Activated naive CD8-positive, alpha-beta T cell treated with anti-CD3 and anti-CD28 coated beads, Interleukin-2, amount 50 U/mL, for 24 hours (primary cell): Measurements from ENCODE around the gene LTBP3.

Source experiments
- ATAC-seq: fragments of 150-1000 bp; cut with Tn5 transposase; one replicate; pipeline ENCODE4 v1.10.0; 2021
- DNase-seq: peaks from one replicate; pipeline ENCODE4 v3.0.0; 2021
- H3K27ac Mint-ChIP-seq: one replicate; pipeline ENCODE4 v1.8.0; 2021; ENCODE audit warnings: mild to moderate bottlenecking, mixed read lengths
- H3K27me3 Mint-ChIP-seq: one replicate; pipeline ENCODE4 v1.8.0; 2021; ENCODE audit warnings: mixed read lengths
- H3K36me3 Mint-ChIP-seq: one replicate; pipeline ENCODE4 v1.8.0; 2021; ENCODE audit warnings: low read depth, mixed read lengths
- H3K4me1 Mint-ChIP-seq: one replicate; pipeline ENCODE4 v1.8.0; 2021; ENCODE audit warnings: mixed read lengths
- H3K4me3 Mint-ChIP-seq: one replicate; pipeline ENCODE4 v1.8.0; 2021; ENCODE audit warnings: mild to moderate bottlenecking, moderate library complexity, mixed read lengths
- H3K9me3 Mint-ChIP-seq: one replicate; pipeline ENCODE4 v1.8.0; 2021; ENCODE audit warnings: mixed read lengths

LTBP3 gene

DNA sequence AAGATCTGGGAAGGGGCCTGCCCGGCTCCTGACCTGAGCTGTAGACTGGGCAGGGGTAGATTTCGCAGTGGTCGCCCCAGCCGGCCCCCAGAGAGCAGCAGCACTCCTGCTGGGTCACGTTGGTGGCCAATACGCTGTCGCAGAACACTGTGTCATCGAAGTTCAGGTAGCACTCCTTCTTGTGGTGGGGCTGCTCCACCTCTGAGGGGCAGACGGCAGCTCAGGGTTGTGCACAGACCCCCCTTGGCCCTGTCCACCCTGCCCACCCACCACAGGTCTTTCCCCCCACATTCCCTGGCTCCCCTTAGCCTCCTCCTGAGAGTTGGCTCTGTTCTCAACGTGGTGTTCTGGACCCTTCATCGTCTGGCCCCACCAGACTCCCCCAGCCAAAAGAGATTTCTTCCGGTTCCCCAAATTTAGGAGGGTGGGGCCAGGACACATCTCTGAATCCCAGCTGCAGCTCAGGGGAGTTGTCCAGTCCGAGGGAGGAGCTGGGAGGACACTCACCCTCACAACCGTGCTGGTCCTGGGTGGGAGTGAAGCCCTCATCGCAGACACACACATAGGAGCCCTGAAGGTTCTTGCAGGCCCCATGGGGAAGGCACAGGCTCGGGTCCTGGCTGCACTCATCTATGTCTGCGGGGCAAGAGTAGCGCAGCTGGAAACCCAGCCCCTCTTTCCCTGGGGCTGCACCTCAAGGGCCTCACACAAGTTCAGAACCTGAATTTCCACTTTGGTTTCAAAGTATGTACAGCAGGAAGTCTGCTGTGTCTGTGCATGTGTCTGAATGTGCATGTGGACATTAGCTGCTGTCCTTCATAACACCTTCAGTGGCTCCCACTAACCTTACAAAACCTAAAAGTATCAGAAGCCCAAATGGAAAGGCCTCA is 16.8 kb downstream of the LTBP3 start:
- peak overlapping the region; percentile 78 for H3K4me3 Mint-ChIP-seq
- peaks cover 30% of the 10 kb centered on the region for H3K4me1 Mint-ChIP-seq
- H3K27ac Mint-ChIP-seq: peak overlapping the region; percentile 74
- no peak for ATAC-seq
- DNase-seq: no peak
- no peaks in the 10 kb centered on the region for H3K27me3 Mint-ChIP-seq
- H3K36me3 Mint-ChIP-seq: peaks cover 4% of the 10 kb centered on the region
- no peaks in the 10 kb centered on the region for H3K9me3 Mint-ChIP-seq

DNA sequence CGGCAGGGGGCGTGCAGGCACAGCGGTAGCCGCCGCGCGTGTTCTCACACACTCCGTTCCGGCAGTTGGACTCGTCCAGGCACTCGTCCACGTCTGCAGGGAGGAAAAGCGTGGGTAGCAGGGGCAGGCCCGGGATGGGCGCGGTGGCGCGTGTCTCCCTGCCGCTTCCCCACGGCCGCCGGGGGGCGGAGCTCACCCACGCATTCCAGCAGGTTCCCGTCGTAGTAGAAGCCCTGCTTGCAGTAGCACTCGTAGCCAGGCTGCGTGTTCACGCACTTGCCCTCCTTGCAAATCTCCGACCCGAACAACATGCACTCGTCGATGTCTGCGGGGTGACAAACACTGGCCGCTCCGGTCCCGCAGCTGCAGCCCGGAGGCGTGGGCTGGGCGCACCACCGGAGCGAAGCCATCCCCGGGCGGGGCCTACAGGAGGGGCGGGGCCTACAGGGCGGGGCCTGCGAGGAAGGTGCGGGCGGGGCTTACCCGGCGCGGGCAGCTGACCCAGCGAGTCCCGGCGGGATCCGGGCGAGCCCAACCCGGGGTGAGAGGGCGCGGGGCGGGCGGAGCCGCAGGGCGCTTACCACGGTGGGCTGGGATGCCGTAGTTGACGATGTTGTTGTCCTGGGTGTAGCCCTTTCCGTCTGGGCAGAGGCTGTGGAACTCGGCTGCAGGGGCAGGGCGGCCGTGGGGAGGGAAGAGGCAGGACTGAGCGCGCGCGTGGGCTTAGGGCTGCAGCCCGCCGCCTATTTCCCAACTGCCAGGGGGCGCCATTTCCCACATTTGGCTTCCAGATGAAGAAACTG is 17.7 kb downstream of the LTBP3 start:
- Mint-ChIP-seq H3K27ac (peak overlapping the region; percentile 74), H3K9me3 (no peaks in the 10 kb centered on the region), H3K27me3 (no peaks in the 10 kb centered on the region)

DNA sequence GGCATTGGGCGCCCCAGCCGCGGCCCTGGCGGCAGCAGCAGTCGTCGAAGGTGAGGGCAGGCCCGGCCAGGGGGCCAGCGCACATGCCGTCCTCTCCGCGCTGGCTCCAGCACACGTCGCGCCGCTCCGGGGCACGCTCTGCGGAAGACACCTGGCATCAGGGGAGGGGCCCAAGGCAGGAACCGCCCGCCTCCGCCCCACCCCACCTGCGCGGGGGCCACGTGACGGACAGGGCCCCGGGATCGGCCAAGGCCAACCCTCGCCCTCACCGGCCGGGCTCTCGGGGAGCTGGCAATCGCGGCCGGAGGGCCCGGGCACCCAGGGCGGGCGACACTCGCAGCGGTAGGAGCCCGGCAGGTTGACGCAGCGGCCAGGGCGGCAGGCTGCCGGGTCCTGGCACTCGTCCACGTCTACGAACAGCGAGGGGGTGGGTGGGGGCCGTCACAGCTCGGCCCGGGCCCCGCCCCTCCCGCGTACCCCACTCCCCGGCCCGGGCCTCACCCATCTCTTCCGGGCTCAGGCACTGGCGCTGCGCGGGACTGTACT is 18.3 kb downstream of the LTBP3 start:
- Mint-ChIP-seq H3K9me3 (no peaks in the 10 kb centered on the region), H3K4me1 (peaks cover 18% of the 10 kb centered on the region), H3K4me3 (peak overlapping the region; percentile 78), H3K27ac (peak overlapping the region; percentile 74), H3K36me3 (peaks cover 5% of the 10 kb centered on the region), H3K27me3 (no peaks in the 10 kb centered on the region)
- peak; percentile 74 for ATAC-seq
- no peak for DNase-seq

More for the DNA sequence above, 17.7 kb downstream of the LTBP3 start:
- peak; percentile 87 for ATAC-seq
- peaks cover 24% of the 10 kb centered on the region for H3K4me1 Mint-ChIP-seq
- peaks cover 5% of the 10 kb centered on the region for H3K36me3 Mint-ChIP-seq
- H3K4me3 Mint-ChIP-seq: peak overlapping the region; percentile 78
- peak; percentile 96 for DNase-seq

DNA sequence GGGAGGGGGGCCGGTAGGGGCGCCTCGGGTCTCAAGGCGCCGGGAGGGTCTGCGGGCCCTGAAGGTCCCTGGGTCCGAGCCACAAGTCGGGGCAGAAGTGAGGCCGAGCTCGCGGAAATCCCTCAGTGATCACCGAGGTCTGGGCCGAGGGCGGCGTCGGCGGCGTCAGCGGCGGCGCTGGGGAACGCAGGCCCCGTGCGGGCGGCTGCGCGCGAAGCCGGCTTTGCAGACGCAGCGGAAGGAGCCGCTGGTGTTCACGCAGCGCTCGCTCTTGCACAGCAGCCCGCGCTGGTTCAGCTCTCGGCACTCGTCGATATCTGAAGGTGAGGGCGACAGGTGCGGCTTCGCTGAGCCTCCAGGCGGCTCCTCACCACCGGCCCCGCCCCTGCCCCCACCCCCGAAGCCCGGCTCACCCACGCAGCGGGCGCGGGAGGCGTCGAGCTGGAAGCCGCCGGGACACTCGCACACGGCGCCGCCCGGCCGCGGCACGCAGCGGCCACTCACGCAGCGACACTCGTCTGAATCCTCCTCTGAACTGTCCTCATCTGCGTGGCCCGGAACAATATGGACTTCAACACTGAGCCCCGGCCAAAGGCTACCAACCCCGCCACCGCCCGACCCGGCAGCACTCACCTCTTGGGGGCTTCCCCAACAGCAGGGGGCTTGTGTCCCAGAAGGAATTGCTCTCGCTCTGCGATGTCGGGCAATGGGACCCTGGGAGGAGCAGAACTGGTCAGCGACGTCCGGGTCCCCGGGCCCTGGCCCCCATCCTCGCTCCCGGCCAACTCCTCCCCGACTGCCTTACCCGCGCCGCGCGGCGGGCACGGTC is 19.0 kb downstream of the LTBP3 start:
- Mint-ChIP-seq H3K27ac (no peak overlapping the region), H3K36me3 (peaks cover 10% of the 10 kb centered on the region), H3K9me3 (no peaks in the 10 kb centered on the region), H3K27me3 (no peaks in the 10 kb centered on the region), H3K4me3 (no peak overlapping the region), H3K4me1 (peaks cover 16% of the 10 kb centered on the region)
- no peak for ATAC-seq
- no peak for DNase-seq

DNA sequence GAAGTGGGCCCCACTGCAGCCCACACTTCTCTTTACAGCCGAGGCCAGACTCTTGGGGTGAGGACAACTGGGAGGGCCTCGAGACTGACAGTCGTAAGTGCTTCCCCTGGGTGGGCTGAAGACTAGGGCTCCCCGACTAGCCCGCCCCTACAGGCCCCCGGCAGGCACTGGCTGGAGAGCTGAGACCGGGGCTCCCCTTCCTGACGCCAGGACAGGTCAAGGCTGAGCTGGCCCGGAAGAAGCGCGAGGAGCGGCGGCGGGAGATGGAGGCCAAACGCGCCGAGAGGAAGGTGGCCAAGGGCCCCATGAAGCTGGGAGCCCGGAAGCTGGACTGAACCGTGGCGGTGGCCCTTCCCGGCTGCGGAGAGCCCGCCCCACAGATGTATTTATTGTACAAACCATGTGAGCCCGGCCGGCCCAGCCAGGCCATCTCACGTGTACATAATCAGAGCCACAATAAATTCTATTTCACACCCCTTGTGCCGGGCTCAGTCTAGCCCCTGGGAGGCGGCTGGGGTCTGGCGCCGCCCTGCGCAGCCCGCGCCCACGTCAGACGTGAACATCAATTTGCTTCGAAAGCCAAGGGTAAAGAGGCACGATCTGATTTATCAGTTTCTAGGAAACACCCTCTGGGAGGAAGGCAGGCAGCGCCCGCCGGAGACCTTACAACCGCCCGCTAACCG is 19.8 kb downstream of the LTBP3 start:
- Mint-ChIP-seq H3K36me3 (peaks cover 10% of the 10 kb centered on the region), H3K27me3 (no peaks in the 10 kb centered on the region), H3K9me3 (no peaks in the 10 kb centered on the region), H3K27ac (no peak overlapping the region), H3K4me3 (no peak overlapping the region), H3K4me1 (peaks cover 16% of the 10 kb centered on the region)
- ATAC-seq: no peak
- no peak for DNase-seq

DNA sequence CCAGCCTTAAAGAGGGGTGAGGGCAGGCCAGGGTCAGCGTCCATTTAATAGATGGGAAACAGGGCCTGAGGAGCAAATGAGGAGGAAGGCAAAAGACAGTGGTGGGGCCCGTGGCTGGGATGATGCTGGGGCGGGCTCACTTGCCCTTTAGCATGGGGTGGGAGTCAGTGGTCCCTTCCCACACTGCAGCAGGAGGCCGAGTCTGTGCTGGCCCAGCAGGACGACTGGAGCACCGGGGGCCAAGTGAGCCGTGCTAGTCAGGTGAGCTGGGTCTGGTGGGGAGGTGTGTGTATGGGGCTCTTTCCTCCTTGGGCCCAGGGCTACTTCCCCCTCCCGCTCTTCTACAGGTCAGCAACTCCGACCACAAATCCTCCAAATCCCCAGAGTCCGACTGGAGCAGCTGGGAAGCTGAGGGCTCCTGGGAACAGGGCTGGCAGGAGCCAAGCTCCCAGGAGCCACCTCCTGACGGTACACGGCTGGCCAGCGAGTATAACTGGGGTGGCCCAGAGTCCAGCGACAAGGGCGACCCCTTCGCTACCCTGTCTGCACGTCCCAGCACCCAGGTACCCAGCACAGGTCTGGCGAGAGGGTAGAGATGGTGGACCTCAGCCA is 20.4 kb downstream of the LTBP3 start:
- DNase-seq (no peak), ATAC-seq (no peak)
- Mint-ChIP-seq H3K36me3 (peaks cover 11% of the 10 kb centered on the region), H3K27ac (no peak overlapping the region), H3K9me3 (no peaks in the 10 kb centered on the region), H3K27me3 (no peaks in the 10 kb centered on the region), H3K4me1 (peaks cover 16% of the 10 kb centered on the region), H3K4me3 (no peak overlapping the region)

DNA sequence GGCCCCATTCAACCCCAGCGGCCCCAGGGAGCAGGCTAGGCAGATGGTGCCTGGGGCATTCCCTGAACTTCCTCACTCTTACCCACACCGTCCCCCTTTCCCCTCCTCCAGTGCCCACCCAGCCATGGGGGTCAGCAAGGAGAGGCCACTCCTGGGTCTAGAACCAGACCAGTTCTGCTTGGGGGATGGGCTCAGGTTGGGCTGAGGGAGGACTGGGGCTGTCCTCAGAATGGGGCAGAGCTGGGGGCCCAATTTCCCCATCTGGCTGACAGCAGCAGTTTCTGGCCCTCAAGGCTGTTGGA is 20.9 kb downstream of the LTBP3 start:
- Mint-ChIP-seq H3K4me1 (peaks cover 16% of the 10 kb centered on the region), H3K4me3 (no peak overlapping the region)
- DNase-seq: no peak

DNA sequence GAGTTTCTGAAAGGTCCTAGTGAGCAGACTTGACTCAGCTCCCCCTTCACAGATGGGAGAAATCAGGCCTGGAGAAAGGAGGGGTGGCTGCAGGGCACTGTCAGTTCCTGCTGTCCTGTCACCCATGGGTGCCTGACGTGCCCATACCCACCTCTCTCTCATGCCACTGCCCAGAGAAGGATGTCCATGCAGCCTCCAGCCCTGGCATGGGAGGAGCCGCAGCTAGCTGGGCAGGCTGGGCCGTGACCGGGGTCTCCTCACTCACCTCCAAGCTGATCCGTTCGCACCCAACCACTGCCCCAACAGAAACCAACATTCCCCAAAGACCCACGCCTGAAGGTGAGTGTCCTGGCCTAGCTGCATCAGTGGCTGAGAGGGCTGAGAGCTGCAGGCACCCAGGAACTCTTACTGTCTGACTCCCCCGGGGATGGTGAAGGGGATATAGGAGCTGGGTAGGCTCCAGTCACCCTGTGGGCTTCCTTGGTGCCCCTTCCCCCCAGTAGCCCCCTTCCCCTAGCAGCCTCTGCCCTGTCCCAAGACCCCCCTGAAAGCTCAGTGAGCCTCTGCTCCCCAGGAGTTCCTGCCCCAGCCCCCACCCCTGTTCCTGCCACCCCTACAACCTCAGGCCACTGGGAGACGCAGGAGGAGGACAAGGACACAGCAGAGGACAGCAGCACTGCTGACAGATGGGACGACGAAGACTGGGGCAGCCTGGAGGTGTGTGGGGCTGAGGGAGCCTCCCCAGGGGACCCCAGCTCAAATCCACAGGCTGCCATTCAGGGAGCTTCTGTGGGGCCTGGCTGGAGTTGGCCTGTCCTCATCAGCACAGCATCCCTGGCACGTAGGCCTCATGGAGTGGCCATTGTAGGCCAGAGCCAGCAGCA is 21.5 kb downstream of the LTBP3 start:
- ATAC-seq (no peak), DNase-seq (no peak)
- H3K27me3 Mint-ChIP-seq: no peaks in the 10 kb centered on the region
- H3K9me3 Mint-ChIP-seq: no peaks in the 10 kb centered on the region
- H3K36me3 Mint-ChIP-seq: peaks cover 13% of the 10 kb centered on the region
- H3K27ac Mint-ChIP-seq: no peak overlapping the region
- no peak overlapping the region for H3K4me3 Mint-ChIP-seq
- peaks cover 12% of the 10 kb centered on the region for H3K4me1 Mint-ChIP-seq

More for the DNA sequence above, 20.9 kb downstream of the LTBP3 start:
- Mint-ChIP-seq H3K27ac (no peak overlapping the region), H3K36me3 (peaks cover 10% of the 10 kb centered on the region), H3K27me3 (no peaks in the 10 kb centered on the region), H3K9me3 (no peaks in the 10 kb centered on the region)
- ATAC-seq: no peak

DNA sequence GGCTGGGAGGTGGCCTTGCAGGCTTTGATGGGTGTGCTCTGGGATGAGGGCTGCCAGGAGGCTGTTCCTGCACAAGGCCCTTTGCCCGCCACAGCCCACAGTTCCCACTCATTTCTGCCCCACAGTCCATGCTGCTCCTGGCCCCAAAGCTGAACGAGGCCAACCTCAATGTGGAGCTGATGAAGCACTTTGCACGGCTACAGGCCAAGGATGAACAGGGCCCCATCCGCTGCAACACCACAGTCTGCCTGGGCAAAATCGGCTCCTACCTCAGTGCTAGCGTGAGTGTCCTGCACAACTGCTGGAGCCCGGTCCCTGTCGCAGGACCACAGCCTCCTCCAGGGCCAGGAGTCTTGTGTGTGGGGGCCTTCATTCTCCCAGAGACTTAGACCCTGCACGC is 23.1 kb downstream of the LTBP3 start:
- no peak overlapping the region for H3K27ac Mint-ChIP-seq
- H3K4me1 Mint-ChIP-seq: peaks cover under 1% of the 10 kb centered on the region
- no peak for DNase-seq
- H3K36me3 Mint-ChIP-seq: peaks cover 25% of the 10 kb centered on the region
- H3K4me3 Mint-ChIP-seq: no peak overlapping the region
- H3K27me3 Mint-ChIP-seq: no peaks in the 10 kb centered on the region
- no peak for ATAC-seq
- no peaks in the 10 kb centered on the region for H3K9me3 Mint-ChIP-seq

DNA sequence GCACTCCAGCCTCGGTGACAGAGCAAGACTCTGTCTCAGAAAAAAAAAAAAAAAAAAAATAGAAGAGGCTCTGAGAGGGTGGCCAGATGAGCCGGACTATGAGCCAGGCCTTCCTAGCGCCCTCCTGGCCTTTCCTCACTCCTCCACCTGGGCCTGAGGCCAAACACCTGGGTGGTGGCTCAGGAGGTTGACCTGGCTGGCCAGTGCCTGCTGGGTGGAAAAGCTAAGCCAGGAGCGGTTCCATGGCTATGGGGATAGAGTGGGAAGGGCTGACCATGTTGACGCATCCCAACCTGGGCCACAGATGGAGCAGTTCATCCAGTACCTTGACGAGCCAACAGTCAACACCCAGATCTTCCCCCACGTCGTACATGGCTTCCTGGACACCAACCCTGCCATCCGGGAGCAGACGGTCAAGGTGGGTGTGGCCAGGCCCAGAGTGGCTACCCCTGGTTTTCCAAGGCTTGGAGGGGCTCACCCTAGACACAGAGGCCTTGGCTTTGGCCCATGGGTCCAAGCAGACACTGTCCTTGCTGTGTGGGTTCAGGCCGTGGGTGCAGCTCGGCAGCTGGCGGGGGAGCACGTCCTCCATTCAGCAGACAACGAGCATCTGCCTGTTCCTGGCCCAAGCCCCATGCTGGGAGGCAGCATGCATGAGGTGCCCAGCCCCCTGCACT is 25.6 kb downstream of the LTBP3 start:
- ATAC-seq (no peak), DNase-seq (no peak)
- H3K4me3 Mint-ChIP-seq: no peak overlapping the region
- H3K27ac Mint-ChIP-seq: no peak overlapping the region
- no peaks in the 10 kb centered on the region for H3K9me3 Mint-ChIP-seq
- no peaks in the 10 kb centered on the region for H3K27me3 Mint-ChIP-seq
- H3K36me3 Mint-ChIP-seq: peaks cover 30% of the 10 kb centered on the region
- H3K4me1 Mint-ChIP-seq: peaks cover 11% of the 10 kb centered on the region

DNA sequence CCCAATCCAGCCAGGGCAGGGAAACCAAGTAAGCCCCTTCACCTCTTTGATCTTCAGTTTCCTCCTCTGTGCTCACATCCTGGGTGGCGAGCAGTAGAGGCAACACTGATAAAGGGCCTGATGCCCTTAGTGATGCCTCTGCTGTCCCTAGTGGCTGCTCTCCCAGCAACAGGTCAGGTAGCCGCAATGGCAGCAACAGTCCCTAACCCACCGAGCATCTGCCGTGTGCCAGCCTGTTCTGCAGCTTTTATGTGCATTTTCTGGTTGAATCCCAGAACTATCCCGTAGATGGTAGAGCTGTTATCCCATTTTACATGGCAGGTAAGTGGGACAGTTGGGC is 28.0 kb downstream of the LTBP3 start:
- no peak for DNase-seq
- no peaks in the 10 kb centered on the region for H3K9me3 Mint-ChIP-seq
- ATAC-seq: peak; percentile 68
- H3K27ac Mint-ChIP-seq: peak overlapping the region; percentile 9
- no peak overlapping the region for H3K4me3 Mint-ChIP-seq
- H3K4me1 Mint-ChIP-seq: peaks cover 19% of the 10 kb centered on the region
- no peaks in the 10 kb centered on the region for H3K27me3 Mint-ChIP-seq
- H3K36me3 Mint-ChIP-seq: peaks cover 30% of the 10 kb centered on the region

DNA sequence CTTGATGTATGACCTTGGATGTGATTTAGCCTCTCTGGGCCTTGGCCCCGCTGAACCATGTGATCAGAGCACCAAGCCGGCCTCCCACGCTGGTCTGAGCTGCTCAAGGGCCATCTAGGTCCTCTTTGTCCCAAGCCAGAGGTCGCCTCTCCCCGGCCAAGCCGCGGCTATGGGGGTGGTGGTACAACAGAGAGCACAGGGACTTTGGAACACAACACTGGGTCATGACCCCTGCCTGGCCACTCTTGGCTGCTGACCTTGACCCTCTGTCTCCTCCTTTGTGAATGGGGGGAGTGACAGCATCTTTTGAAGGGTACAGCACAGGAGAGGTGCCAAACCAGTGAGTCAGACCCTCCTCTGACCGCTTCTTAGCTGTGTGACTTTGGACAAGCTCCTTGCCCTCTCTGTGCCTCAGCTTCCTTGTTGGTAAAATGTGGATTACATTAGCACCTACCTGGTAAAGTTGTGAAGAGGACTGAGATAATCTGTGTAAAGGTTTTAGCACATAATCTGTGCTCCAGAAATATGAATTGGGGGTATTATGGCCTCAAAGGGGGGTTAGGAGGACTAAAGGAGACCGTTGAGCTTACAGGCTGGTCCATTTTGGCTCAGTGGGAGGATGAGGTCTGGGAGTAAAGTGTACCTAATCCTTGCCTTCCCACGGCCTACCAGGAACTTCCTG is 28.5 kb downstream of the LTBP3 start:
- no peak for DNase-seq
- Mint-ChIP-seq H3K4me3 (no peak overlapping the region), H3K9me3 (no peaks in the 10 kb centered on the region), H3K27ac (peak overlapping the region; percentile 9), H3K36me3 (peaks cover 28% of the 10 kb centered on the region), H3K27me3 (no peaks in the 10 kb centered on the region), H3K4me1 (peaks cover 19% of the 10 kb centered on the region)
- ATAC-seq: no peak
